Stimulated activated memory B cell treated with anti-CD40 and anti-IgM and Interleukin-4, amounts not matched to agents 10 μg/mL and 1 μg/mL and 100 μg/mL, for 72 hours (primary cell): ENCODE results near the gene FBXO31.

Experiments
- ATAC-seq: fragments of 150-1000 bp; cut with Tn5 transposase; 2 replicates; pipeline ENCODE4 v1.10.0; 2021
- H3K27ac Mint-ChIP-seq: one replicate; pipeline ENCODE4 v1.8.0; 2022; ENCODE audit warnings: mild to moderate bottlenecking, mixed read lengths
- H3K27me3 Mint-ChIP-seq: one replicate; pipeline ENCODE4 v1.8.0; 2022; ENCODE audit warnings: mixed read lengths
- H3K36me3 Mint-ChIP-seq: one replicate; pipeline ENCODE4 v1.8.0; 2022; ENCODE audit warnings: mixed read lengths
- H3K4me1 Mint-ChIP-seq: one replicate; pipeline ENCODE4 v1.8.0; 2022; ENCODE audit warnings: mixed read lengths
- H3K4me3 Mint-ChIP-seq: one replicate; pipeline ENCODE4 v1.8.0; 2022; ENCODE audit warnings: mild to moderate bottlenecking, moderate library complexity, mixed read lengths
- H3K9me3 Mint-ChIP-seq: one replicate; pipeline ENCODE4 v1.8.0; 2022; ENCODE audit warnings: mixed read lengths

FBXO31 gene

GRCh38 chr16:87326151-87326571, 57.4 kb downstream of the FBXO31 start:
- Mint-ChIP-seq H3K27me3 (no peaks in the 10 kb centered on the region), H3K27ac (no peak overlapping the region)

DNA sequence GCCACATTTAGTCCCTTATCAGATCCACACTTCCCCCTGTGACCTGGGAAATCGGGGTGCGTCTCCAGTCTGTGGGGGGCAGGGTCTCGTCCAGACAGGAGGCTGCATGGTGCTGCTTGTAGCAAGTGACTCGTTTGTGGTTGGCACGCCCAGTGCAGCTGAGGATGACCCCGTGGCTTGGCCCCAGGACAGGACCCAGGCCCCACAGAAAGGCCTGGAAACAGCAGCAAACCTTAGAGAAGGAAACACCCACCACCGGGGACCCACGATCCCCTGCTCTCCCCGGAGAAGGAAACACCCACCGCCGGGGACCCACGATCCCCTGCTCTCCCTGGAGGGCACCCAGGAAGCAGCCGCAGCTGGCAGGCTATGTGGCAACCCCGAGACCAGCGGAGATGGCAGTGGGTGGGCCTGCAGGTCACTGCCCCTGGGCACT, 58.1 kb downstream of the FBXO31 start:
- no peak for ATAC-seq
- Mint-ChIP-seq H3K27me3 (no peaks in the 10 kb centered on the region), H3K4me3 (no peak overlapping the region), H3K36me3 (no peaks in the 10 kb centered on the region), H3K4me1 (peaks cover 21% of the 10 kb centered on the region), H3K27ac (no peak overlapping the region), H3K9me3 (no peaks in the 10 kb centered on the region)

More at GRCh38 chr16:87326151-87326571, 57.4 kb downstream of the FBXO31 start:
- Mint-ChIP-seq H3K36me3 (peaks cover 6% of the 10 kb centered on the region), H3K9me3 (no peaks in the 10 kb centered on the region), H3K4me1 (peaks cover 21% of the 10 kb centered on the region), H3K4me3 (no peak overlapping the region)
- ATAC-seq: no peak

GRCh38 chr16:87324411-87325275, 58.9 kb downstream of the FBXO31 start:
- Mint-ChIP-seq H3K36me3 (no peaks in the 10 kb centered on the region), H3K4me3 (no peak overlapping the region), H3K4me1 (peaks cover 21% of the 10 kb centered on the region), H3K9me3 (no peaks in the 10 kb centered on the region), H3K27ac (no peak overlapping the region), H3K27me3 (no peaks in the 10 kb centered on the region)
- peak; percentile 62 for ATAC-seq

- no peak for ATAC-seq
- no peaks in the 10 kb centered on the region for H3K36me3 Mint-ChIP-seq
- no peaks in the 10 kb centered on the region for H3K27me3 Mint-ChIP-seq
- peaks cover 21% of the 10 kb centered on the region for H3K4me1 Mint-ChIP-seq
- no peaks in the 10 kb centered on the region for H3K9me3 Mint-ChIP-seq
- no peak overlapping the region for H3K4me3 Mint-ChIP-seq
- no peak overlapping the region for H3K27ac Mint-ChIP-seq
These were observed 59.7 kb downstream of the FBXO31 start for GRCh38 chr16:87323727-87324410.

DNA sequence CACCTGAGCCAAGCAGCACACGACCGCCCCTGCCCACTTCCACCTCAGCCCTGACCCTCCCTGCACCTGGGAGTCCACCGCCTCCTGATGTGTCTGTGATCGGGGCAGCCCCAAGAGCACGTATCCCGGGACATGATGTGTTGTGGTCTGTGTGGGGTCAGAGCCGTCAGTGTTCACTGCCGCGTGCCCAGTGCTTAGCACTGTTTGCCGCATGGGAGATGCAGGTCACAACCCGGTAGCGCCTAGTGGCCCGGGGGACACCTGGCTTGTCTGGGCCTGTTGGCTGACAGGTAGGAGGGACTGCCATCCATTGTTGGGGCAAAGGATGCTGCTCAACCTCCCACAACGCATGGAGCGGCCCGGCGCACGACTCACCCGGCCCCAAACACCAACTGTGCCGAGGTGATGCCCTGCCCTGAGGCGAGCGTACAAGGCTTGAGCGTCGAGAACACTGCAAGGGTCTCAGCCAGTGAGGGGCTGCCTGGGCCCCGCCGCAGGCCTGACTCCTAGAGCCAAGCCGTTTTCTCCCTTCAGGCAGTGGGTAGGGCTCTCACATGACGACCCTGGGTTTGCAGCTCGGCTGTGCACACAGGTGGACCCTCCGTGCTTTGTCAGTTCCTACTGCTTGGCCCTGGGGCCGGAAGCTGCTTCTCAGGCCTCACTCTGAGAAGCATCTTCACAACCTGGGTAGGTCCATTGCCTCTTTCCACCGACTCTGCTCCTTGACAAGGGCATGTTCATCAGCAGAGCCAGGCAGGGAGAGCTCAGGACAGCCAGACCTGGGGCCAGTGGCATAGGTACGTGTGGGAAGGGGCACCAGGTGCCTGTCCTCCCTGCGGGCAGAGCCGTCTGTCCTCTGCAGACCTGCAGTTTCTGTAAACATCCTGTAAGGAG, 60.5 kb downstream of the FBXO31 start:
- Mint-ChIP-seq H3K27me3 (no peaks in the 10 kb centered on the region), H3K4me1 (peaks cover 29% of the 10 kb centered on the region), H3K36me3 (no peaks in the 10 kb centered on the region), H3K9me3 (no peaks in the 10 kb centered on the region), H3K4me3 (no peak overlapping the region), H3K27ac (no peak overlapping the region)
- ATAC-seq: no peak

DNA sequence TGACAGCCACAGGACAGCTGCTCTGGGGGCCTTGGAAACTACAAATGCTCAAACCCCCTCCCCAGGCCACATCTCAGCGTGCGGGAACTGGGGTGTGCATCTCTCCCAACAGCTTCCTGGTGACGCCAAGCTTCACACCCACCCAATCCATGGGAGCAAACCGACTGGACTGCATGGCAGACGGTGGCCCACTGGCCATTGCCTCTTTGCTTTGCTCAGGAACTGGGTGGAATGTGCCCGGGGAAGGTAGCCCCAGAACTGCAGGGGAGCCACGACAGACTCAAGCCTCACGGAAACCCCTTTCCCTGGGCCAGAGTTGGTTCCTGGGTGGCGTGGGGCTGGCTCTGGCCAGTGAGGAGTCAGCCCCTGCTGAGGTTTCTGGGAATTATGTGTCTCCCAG, 61.2 kb downstream of the FBXO31 start:
- no peak for ATAC-seq
- Mint-ChIP-seq H3K9me3 (no peaks in the 10 kb centered on the region), H3K36me3 (no peaks in the 10 kb centered on the region), H3K27ac (no peak overlapping the region), H3K4me1 (peaks cover 33% of the 10 kb centered on the region), H3K4me3 (no peak overlapping the region), H3K27me3 (no peaks in the 10 kb centered on the region)

GRCh38 chr16:87321336-87322107, 62.1 kb downstream of the FBXO31 start:
- Mint-ChIP-seq H3K4me3 (no peak overlapping the region), H3K9me3 (no peaks in the 10 kb centered on the region), H3K4me1 (peaks cover 33% of the 10 kb centered on the region), H3K27ac (no peak overlapping the region), H3K36me3 (no peaks in the 10 kb centered on the region), H3K27me3 (no peaks in the 10 kb centered on the region)
- ATAC-seq: no peak

GRCh38 chr16:87320510-87321227, 62.9 kb downstream of the FBXO31 start:
- Mint-ChIP-seq H3K9me3 (no peaks in the 10 kb centered on the region), H3K27me3 (no peaks in the 10 kb centered on the region), H3K4me1 (peaks cover 28% of the 10 kb centered on the region), H3K27ac (no peak overlapping the region), H3K4me3 (no peak overlapping the region), H3K36me3 (no peaks in the 10 kb centered on the region)
- ATAC-seq: no peak

DNA sequence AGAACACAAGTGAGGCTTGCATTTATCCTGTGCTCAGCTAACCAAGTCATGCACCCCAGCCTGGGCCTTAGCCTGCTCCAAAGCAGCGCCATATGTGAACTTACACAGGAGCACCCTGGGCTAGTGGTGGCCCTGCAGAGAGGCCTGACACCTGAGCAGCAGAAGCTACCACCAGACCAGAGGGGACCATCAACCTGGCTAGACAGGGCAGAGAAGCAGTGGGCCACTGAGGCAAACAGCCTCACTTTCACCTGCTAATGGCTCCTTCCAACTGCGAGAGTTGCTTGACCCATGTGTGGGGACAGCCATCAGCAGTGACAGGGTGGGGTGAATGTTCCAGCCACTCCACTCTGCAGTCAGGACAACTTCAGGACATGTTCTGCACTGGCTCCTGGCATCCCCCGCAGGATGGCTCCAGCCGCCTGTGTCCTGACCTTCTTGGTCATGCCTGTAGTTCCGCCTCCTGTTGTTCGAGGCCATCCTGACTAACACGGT, 63.5 kb downstream of the FBXO31 start:
- Mint-ChIP-seq H3K4me1 (peaks cover 22% of the 10 kb centered on the region), H3K27ac (no peak overlapping the region), H3K9me3 (no peaks in the 10 kb centered on the region), H3K36me3 (no peaks in the 10 kb centered on the region), H3K27me3 (no peaks in the 10 kb centered on the region), H3K4me3 (no peak overlapping the region)
- ATAC-seq: no peak

GRCh38 chr16:87319011-87319410, 64.6 kb downstream of the FBXO31 start:
- no peak for ATAC-seq
- H3K36me3 Mint-ChIP-seq: no peaks in the 10 kb centered on the region
- H3K9me3 Mint-ChIP-seq: no peaks in the 10 kb centered on the region
- H3K27ac Mint-ChIP-seq: peak overlapping the region; percentile 97
- H3K4me3 Mint-ChIP-seq: peak overlapping the region; percentile 87
- H3K4me1 Mint-ChIP-seq: peaks cover 13% of the 10 kb centered on the region
- H3K27me3 Mint-ChIP-seq: no peaks in the 10 kb centered on the region

GRCh38 chr16:87317750-87318644, 65.6 kb downstream of the FBXO31 start:
- no peaks in the 10 kb centered on the region for H3K36me3 Mint-ChIP-seq
- peak overlapping the region; percentile 87 for H3K4me3 Mint-ChIP-seq
- H3K27ac Mint-ChIP-seq: peak overlapping the region; percentile 97
- no peaks in the 10 kb centered on the region for H3K9me3 Mint-ChIP-seq
- peak; percentile 59 for ATAC-seq
- H3K27me3 Mint-ChIP-seq: no peaks in the 10 kb centered on the region
- H3K4me1 Mint-ChIP-seq: peaks cover 13% of the 10 kb centered on the region

DNA sequence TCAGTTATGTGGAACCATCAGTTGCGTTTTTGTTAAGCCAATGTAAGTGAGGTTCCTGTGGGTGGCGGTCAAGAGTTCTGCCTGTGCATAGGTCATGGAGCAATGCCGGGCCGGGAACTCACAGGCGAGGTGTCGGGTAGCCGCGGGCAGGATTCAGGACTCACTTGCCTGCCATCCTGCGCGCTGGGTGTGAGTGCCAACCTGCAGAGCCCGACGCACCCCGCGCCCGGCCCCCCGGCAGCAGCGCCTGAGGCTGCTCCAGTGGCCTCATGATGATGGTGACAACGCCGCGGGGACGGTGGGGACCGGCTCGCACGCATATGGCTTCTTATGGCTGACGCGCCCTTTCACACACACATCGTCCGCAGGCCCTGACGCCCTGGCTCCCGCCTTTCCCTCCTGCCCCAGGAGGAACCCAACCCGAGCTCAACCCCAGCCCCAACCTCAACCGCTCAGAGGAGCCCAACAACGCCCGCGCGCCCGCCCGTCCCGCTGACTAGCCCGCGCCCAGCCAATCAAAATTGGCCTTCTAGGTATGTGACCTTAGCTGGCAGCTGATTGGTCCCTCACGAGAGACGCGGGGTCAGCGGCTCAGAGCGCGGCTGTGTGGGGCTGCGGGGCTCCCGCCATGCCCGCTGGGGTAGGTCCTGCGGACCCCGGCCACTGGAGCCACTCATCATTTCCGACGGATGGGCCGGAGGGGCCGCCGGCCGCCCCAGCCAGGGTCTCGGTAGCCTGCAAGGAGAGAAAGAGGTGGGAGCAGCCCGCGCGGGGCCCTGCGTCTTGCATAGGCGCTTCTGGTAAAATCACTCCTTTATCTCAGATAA, 66.4 kb downstream of the FBXO31 start, which contains the start of gene C16orf95:
Gene C16orf95 (minus strand): TSS at position 470 of the 827 bp plus-strand sequence. CDS start 150 bp downstream, at position 320.
- Mint-ChIP-seq H3K9me3 (no peaks in the 10 kb centered on the region), H3K4me1 (peaks cover 13% of the 10 kb centered on the region), H3K4me3 (peak within 1 kb of the TSS; percentile 87), H3K27me3 (no peaks in the 10 kb centered on the region), H3K27ac (peak within 1 kb of the TSS; percentile 97), H3K36me3 (no peaks in the 10 kb centered on the region)
- ATAC-seq: peak; percentile 98
